ENCODE data around the gene DDX25. TPM values are rescaled to one million over a fixed set of nuclear protein-coding genes. Genes with fewer than 3 reads are reported as not detected.

DDX25 gene
- total RNA-seq, 2 experiments from 2014 or later = not detected

GRCh38 chr11:125935618-125936199, 31.4 kb downstream of the DDX25 start:
- ChIA-PET POLR2A (no interaction called here), CTCF (no interaction called here)
- Mint-ChIP-seq H3K9me3 (no peaks in the 10 kb centered on the region), H3K36me3 (ENCODE audit: low read depth) (no peaks in the 10 kb centered on the region), H3K27me3 (no peaks in the 10 kb centered on the region), H3K4me1 (ENCODE audit: low read depth) (no peaks in the 10 kb centered on the region), H3K27ac (no peak overlapping the region), H3K4me3 (no peak overlapping the region)
- Histone ChIP-seq H3K4me3 (ENCODE audit: low read length) (no peak overlapping the region), H3K9me3 (ENCODE audit: control insufficient read depth in 1 of 2, insufficient read depth in 1 of 2, low read length in 2 of 2) (no peaks in the 10 kb centered on the region), H3K27me3 (ENCODE audit: control insufficient read depth in 1 of 2, insufficient read depth in 2 of 2, low read length in 2 of 2) (peaks cover 0 to 2% of the 10 kb centered on the region in 2 experiments), H3K27ac (ENCODE audit: low read depth in 1 of 2, low read length in 2 of 2) (no peak overlapping the region), H3K36me3 (ENCODE audit: insufficient read depth, low read length) (no peaks in the 10 kb centered on the region), H3K4me1 (ENCODE audit: insufficient read depth, low read length) (peaks cover 7% of the 10 kb centered on the region)
- ATAC-seq (ENCODE audit: poor library complexity) (no peak), DNase-seq (no peak)
- no peak for TF ChIP-seq CTCF (IDR thresholded peaks at IDR 0.05)
- intact Hi-C loops (cut with DNase I, micrococcal nuclease) = no loop called here

GRCh38 chr11:125938418-125938817, 34.1 kb downstream of the DDX25 start:
- no peak for TF ChIP-seq CTCF (IDR thresholded peaks at IDR 0.05)
- no peaks in the 10 kb centered on the region for H3K27me3 Mint-ChIP-seq
- intact Hi-C loops (cut with DNase I, micrococcal nuclease) = no loop called here
- Histone ChIP-seq H3K4me1 (ENCODE audit: insufficient read depth, low read length) (peaks cover 14% of the 10 kb centered on the region), H3K27ac (ENCODE audit: low read depth in 1 of 2, low read length in 2 of 2) (no peak overlapping the region), H3K36me3 (ENCODE audit: insufficient read depth, low read length) (no peaks in the 10 kb centered on the region), H3K9me3 (ENCODE audit: control insufficient read depth in 1 of 2, insufficient read depth in 1 of 2, low read length in 2 of 2) (no peaks in the 10 kb centered on the region), H3K4me3 (ENCODE audit: low read length) (no peak overlapping the region), H3K27me3 (ENCODE audit: control insufficient read depth in 1 of 2, insufficient read depth in 2 of 2, low read length in 2 of 2) (peaks cover 0 to 3% of the 10 kb centered on the region in 2 experiments)
- DNase-seq = no peak
- ATAC-seq (ENCODE audit: poor library complexity) = no peak
- H3K4me3 Mint-ChIP-seq = no peak overlapping the region
- peaks cover 6% of the 10 kb centered on the region for H3K4me1 Mint-ChIP-seq (ENCODE audit: low read depth)
- H3K9me3 Mint-ChIP-seq = no peaks in the 10 kb centered on the region
- POLR2A ChIA-PET = no interaction called here
- no peak overlapping the region for H3K27ac Mint-ChIP-seq
- CTCF ChIA-PET = no interaction called here
- no peaks in the 10 kb centered on the region for H3K36me3 Mint-ChIP-seq (ENCODE audit: low read depth)

- no peaks in the 10 kb centered on the region for H3K9me3 Mint-ChIP-seq
- no peaks in the 10 kb centered on the region for H3K36me3 Mint-ChIP-seq (ENCODE audit: low read depth)
- no peaks in the 10 kb centered on the region for H3K9me3 ChIP-seq (ENCODE audit: control insufficient read depth in 1 of 2, insufficient read depth in 1 of 2, low read length in 2 of 2)
- no peak for DNase-seq
- H3K4me3 ChIP-seq (ENCODE audit: low read length) = no peak overlapping the region
- ChIA-PET CTCF (no interaction called here), POLR2A (no interaction called here)
- no peak for ATAC-seq (ENCODE audit: poor library complexity)
- TF ChIP-seq CTCF (IDR thresholded peaks at IDR 0.05) = no peak
- intact Hi-C loops (cut with DNase I, micrococcal nuclease) = no loop called here
- H3K27me3 ChIP-seq (ENCODE audit: control insufficient read depth in 1 of 2, insufficient read depth in 2 of 2, low read length in 2 of 2) = peaks cover 0 to 3% of the 10 kb centered on the region in 2 experiments
- peaks cover 6% of the 10 kb centered on the region for H3K4me1 Mint-ChIP-seq (ENCODE audit: low read depth)
- H3K27ac Mint-ChIP-seq = no peak overlapping the region
- no peak overlapping the region for H3K27ac ChIP-seq (ENCODE audit: low read depth in 1 of 2, low read length in 2 of 2)
- H3K4me3 Mint-ChIP-seq = no peak overlapping the region
- no peaks in the 10 kb centered on the region for H3K27me3 Mint-ChIP-seq
- no peaks in the 10 kb centered on the region for H3K36me3 ChIP-seq (ENCODE audit: insufficient read depth, low read length)
- H3K4me1 ChIP-seq (ENCODE audit: insufficient read depth, low read length) = peaks cover 14% of the 10 kb centered on the region
Observed at GRCh38 chr11:125939081-125939521, 34.8 kb downstream of the DDX25 start.

Measured in CD4-positive, alpha-beta T cell (primary cell).